ENCODE measurements around the gene STXBP2. TPM values are rescaled to one million over a fixed set of nuclear protein-coding genes. Genes with fewer than 3 reads are reported as not detected.

STXBP2 gene
- 10.1 and 16.5 TPM in 2 replicates for total RNA-seq

GRCh38 chr19:7636691-7637373, at the start of gene STXBP2:
TSS of gene STXBP2 (plus strand) at chr19:7637110. CDS start at chr19:7637150, 40 bp downstream.

GRCh38 chr19:7595466-7596133, 41.3 kb upstream of the STXBP2 start, which contains the start of gene CAMSAP3:
TSS of gene CAMSAP3 (plus strand) at chr19:7595863. CDS start at chr19:7596003, 140 bp downstream.

GRCh38 chr19:7629347-7630054, 7.4 kb upstream of the STXBP2 start, which contains the start of the genes PET100 and XAB2:
TSS of gene PET100 (plus strand) at chr19:7629793. CDS start at chr19:7629834, 41 bp downstream.
TSS of gene XAB2 (minus strand) at chr19:7629545. CDS start at chr19:7629527, 18 bp downstream.

GRCh38 chr19:7633698-7634097, 3.2 kb upstream of the STXBP2 start, which contains the start of gene PCP2:
TSS of gene PCP2 (minus strand) at chr19:7633719. CDS start at chr19:7633457, 262 bp downstream.

GRCh38 chr19:7668842-7669241, 31.9 kb downstream of the STXBP2 start, which contains the start of gene RETN:
TSS of gene RETN (plus strand) at chr19:7669049. CDS start at chr19:7669327, 278 bp downstream.

GRCh38 chr19:7676854-7677253, 39.9 kb downstream of the STXBP2 start, which contains the start of gene MCEMP1:
TSS of gene MCEMP1 (plus strand) at chr19:7677090. CDS start at chr19:7677121, 31 bp downstream.

GRCh38 chr19:7680606-7681339, 43.9 kb downstream of the STXBP2 start, which contains the start of gene TRAPPC5:
TSS of gene TRAPPC5 (plus strand) at chr19:7680833. CDS start at chr19:7682254, 1,421 bp downstream.

Other genes with a start within 250 kb of the STXBP2 start
- 3.4 and 4.4 TPM in 2 replicates for gene PEX11G, start 148.1 kb upstream of the STXBP2 start, total RNA-seq
- 32.4 and 36.0 TPM in 2 replicates for gene ZNF358, start 121.0 kb upstream of the STXBP2 start, total RNA-seq
- 5.2 and 8.0 TPM in 2 replicates for gene MCOLN1, start 114.5 kb upstream of the STXBP2 start, total RNA-seq
- 86.8 and 95.0 TPM in 2 replicates for gene PNPLA6, start 101.4 kb upstream of the STXBP2 start, total RNA-seq
- gene CAMSAP3, start 41.2 kb upstream of the STXBP2 start, total RNA-seq: 0.17 TPM in 1 of 2 replicates, not detected in the other
- 31.1 and 39.8 TPM in 2 replicates for gene XAB2, start 7.6 kb upstream of the STXBP2 start, total RNA-seq
- gene PET100, start 7.3 kb upstream of the STXBP2 start, total RNA-seq: 13.6 and 15.9 TPM in 2 replicates
- not detected in 2 replicates for gene PCP2, start 3.4 kb upstream of the STXBP2 start, total RNA-seq
- gene RETN, start 31.9 kb downstream of the STXBP2 start, total RNA-seq: not detected in 2 replicates
- gene MCEMP1, start 40.0 kb downstream of the STXBP2 start, total RNA-seq: not detected in 2 replicates
- gene TRAPPC5, start 43.7 kb downstream of the STXBP2 start, total RNA-seq: 75.8 and 93.9 TPM in 2 replicates
- not detected in 2 replicates for gene FCER2, start 65.0 kb downstream of the STXBP2 start, total RNA-seq
- gene CLEC4G, start 95.0 kb downstream of the STXBP2 start, total RNA-seq: not detected in 2 replicates
- gene CD209, start 110.4 kb downstream of the STXBP2 start, total RNA-seq: not detected in 2 replicates
- gene CLEC4M, start 126.1 kb downstream of the STXBP2 start, total RNA-seq: not detected in 2 replicates
- gene EVI5L, start 193.1 kb downstream of the STXBP2 start, total RNA-seq: 11.4 and 11.8 TPM in 2 replicates
- gene PRR36, start 237.3 kb downstream of the STXBP2 start, total RNA-seq: not detected in 2 replicates

Data from bronchus fibroblast of lung (primary cell).